Testis (tissue), 3 donors: ENCODE measurements around the gene ADNP. TPM values are rescaled to one million over a fixed set of nuclear protein-coding genes. Genes with fewer than 3 reads are reported as not detected.

Experiments used
- DNase-seq: peaks from one replicate; pipeline ENCODE4 v3.0.0-alpha.2; 2019
- H3K27ac ChIP-seq, 2 donors: fragments of 200-600 bp; sonication (generic); one replicate each; pipeline ENCODE4 v1.5.1; 2019
- H3K27me3 ChIP-seq: fragments of 200-600 bp; sonication (generic); one replicate; pipeline ENCODE4 v1.5.1; 2019
- H3K36me3 ChIP-seq: fragments of 200-600 bp; sonication (generic); one replicate; pipeline ENCODE4 v1.5.1; 2017; ENCODE audit warnings: low read depth; ENCODE audit errors: missing control alignments
- H3K4me1 ChIP-seq: fragments of 200-600 bp; sonication (generic); one replicate; pipeline ENCODE4 v1.5.1; 2019
- H3K4me3 ChIP-seq, 2 donors: fragments of 200-600 bp; sonication (generic); one replicate each; pipeline ENCODE4 v1.5.1; 2017 to 2019
- H3K9me3 ChIP-seq: fragments of 200-600 bp; sonication (generic); one replicate; pipeline ENCODE4 v1.5.1; 2017
- CTCF ChIP-seq, 3 experiments: fragments of 450-650 bp in 2 of 3; fragments of 200-600 bp in 1 of 3; sonication (generic) in 1 of 3; IDR thresholded peaks; one replicate each; pipeline ENCODE4 v1.5.1; 2016 to 2019; ENCODE audit warnings: antibody characterized with exemption in 3 of 3, mild to moderate bottlenecking in 2 of 3, moderate library complexity in 1 of 3
- POLR2A ChIP-seq: fragments of 450-650 bp; IDR thresholded peaks from one replicate; pipeline ENCODE4 v1.6.1; 2017; ENCODE audit warnings: antibody characterized with exemption, mild to moderate bottlenecking, moderate library complexity
- WGBS, 2 donors: methylation state at CpG; one replicate each; pipeline ENCODE4 v1.1.5; 2018; 5-methylcytosine and 5-hydroxymethylcytosine counted together
- intact Hi-C: fragments of 100-400 bp; cut with DNase I; formaldehyde crosslinking; loops from one replicate; pipeline ENCODE4 v1.15.1; 2023; ENCODE audit warnings: low total_unique reads
- polyA plus RNA-seq: library from polyadenylated mRNA; stranded (reverse); fragments of 350-450 nt; fragmentation: Illumina TruSeq; extraction: RNeasy Lipid Tissue Mini Kit (QIAGEN cat#74804); gene quantifications from one replicate; pipeline ENCODE4 v1.2.3, GENCODE V29; 2014; ENCODE audit warnings: low read depth, low replicate concordance; ENCODE audit not compliant: insufficient read depth
- total RNA-seq, 2 donors: library from RNA; depleted of rRNA; stranded (reverse); fragments of >200 nt; gene quantifications; one replicate each; pipeline ENCODE4 v1.2.3, GENCODE V29; 2016

ADNP gene
- total and polyA plus RNA-seq, 3 donors from 2014 or later, result 83.5 to 110 (median 101) TPM

GRCh38 chr20:50959543-50960126 lies 28.4 kb upstream of the ADNP start:
- TF ChIP-seq CTCF (IDR thresholded peaks at IDR 0.05), result no peak
- no peak for TF ChIP-seq POLR2A
- Histone ChIP-seq H3K36me3 (no peaks in the 10 kb centered on the region), H3K27ac (no peak overlapping the region), H3K4me3 (peak overlapping the region; percentile 88 to 95), H3K27me3 (no peaks in the 10 kb centered on the region), H3K4me1 (peaks cover 24% of the 10 kb centered on the region), H3K9me3 (no peaks in the 10 kb centered on the region)
- WGBS, 2 donors, result 42 to 54% methylated on average over 12 to 23 of the region's 25 CpGs
- DNase-seq, result no peak
- intact Hi-C loops, result no loop called here

- Histone ChIP-seq H3K9me3 (no peaks in the 10 kb centered on the region), H3K36me3 (no peaks in the 10 kb centered on the region), H3K4me1 (peaks cover 25% of the 10 kb centered on the region), H3K27ac (peak within 1 kb of the TSS; percentile 89 to 91), H3K27me3 (no peaks in the 10 kb centered on the region), H3K4me3 (peak within 1 kb of the TSS; percentile 88 to 95)
- DNase-seq, result peak; percentile 88
- TF ChIP-seq CTCF (IDR thresholded peaks at IDR 0.05) (peak in 1 of 3 experiments; percentile 1), POLR2A (no peak)
- WGBS, 2 donors, result 0 to 1% methylated on average over 19 to 55 of the region's 67 CpGs
- intact Hi-C loops, result no loop called here
Measured at GRCh38 chr20:50958615-50959542, 27.6 kb upstream of the ADNP start, which contains the start of gene MOCS3. TSS of gene MOCS3 (plus strand) at chr20:50958818. CDS start at chr20:50958843, 25 bp downstream.

- TF ChIP-seq CTCF (IDR thresholded peaks at IDR 0.05) (no peak), POLR2A (peak; percentile 62)
- no peaks in the 10 kb centered on the region for H3K9me3 ChIP-seq
- H3K27me3 ChIP-seq, result no peaks in the 10 kb centered on the region
- no peaks in the 10 kb centered on the region for H3K36me3 ChIP-seq
- intact Hi-C loops, result no loop called here
- peaks cover 25% of the 10 kb centered on the region for H3K4me1 ChIP-seq
- peak within 1 kb of the TSS; percentile 88 to 95 for H3K4me3 ChIP-seq
- 0% methylated on average over 37 to 52 of the region's 52 CpGs for WGBS, 2 donors
- H3K27ac ChIP-seq, result peak within 1 kb of the TSS; percentile 89 to 91
- DNase-seq, result peak; percentile 94
Measured at GRCh38 chr20:50957798-50958614, 26.8 kb upstream of the ADNP start, which contains the start of gene DPM1. TSS of gene DPM1 (minus strand) at chr20:50958532. CDS start at chr20:50958523, 9 bp downstream.

GRCh38 chr20:50957276-50957675 lies 26.0 kb upstream of the ADNP start:
- DNase-seq, result no peak
- peaks cover 25% of the 10 kb centered on the region for H3K4me1 ChIP-seq
- intact Hi-C loops, result no loop called here
- 6 to 11% methylated on average over 7 of the region's 7 CpGs for WGBS, 2 donors
- H3K4me3 ChIP-seq, result peak overlapping the region; percentile 88 to 95
- no peaks in the 10 kb centered on the region for H3K36me3 ChIP-seq
- no peak for TF ChIP-seq POLR2A
- TF ChIP-seq CTCF (IDR thresholded peaks at IDR 0.05), result no peak
- no peaks in the 10 kb centered on the region for H3K27me3 ChIP-seq
- no peaks in the 10 kb centered on the region for H3K9me3 ChIP-seq
- no peak overlapping the region for H3K27ac ChIP-seq
